ENCODE data around the gene GRIA4.

The GRIA4 gene

DNA sequence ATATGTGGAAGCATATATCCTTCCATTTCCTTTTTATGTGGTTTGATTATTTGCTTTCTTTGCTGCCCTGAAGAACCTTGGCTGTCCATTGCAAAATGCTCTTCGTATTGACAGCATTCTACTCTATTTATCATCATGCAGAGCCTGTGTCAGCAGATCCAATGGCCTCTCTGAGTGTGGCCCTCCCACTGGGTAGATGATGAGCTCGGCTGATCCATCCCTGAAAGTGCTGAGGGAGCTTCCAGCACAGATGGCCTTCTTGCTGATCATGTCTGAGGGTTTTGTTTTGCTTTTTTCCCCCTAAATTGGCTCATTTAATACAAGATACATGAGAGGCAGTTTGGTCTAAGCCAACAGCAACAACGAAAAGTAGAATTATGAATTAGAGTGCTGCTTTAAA, 181.0 kb downstream of the GRIA4 start:
- DNase-seq, result no peak

GRCh38 chr11:105793092-105793491, 183.2 kb downstream of the GRIA4 start:
- no peak for DNase-seq

GRCh38 chr11:105799263-105799662, 189.4 kb downstream of the GRIA4 start:
- DNase-seq, result no peak

DNA sequence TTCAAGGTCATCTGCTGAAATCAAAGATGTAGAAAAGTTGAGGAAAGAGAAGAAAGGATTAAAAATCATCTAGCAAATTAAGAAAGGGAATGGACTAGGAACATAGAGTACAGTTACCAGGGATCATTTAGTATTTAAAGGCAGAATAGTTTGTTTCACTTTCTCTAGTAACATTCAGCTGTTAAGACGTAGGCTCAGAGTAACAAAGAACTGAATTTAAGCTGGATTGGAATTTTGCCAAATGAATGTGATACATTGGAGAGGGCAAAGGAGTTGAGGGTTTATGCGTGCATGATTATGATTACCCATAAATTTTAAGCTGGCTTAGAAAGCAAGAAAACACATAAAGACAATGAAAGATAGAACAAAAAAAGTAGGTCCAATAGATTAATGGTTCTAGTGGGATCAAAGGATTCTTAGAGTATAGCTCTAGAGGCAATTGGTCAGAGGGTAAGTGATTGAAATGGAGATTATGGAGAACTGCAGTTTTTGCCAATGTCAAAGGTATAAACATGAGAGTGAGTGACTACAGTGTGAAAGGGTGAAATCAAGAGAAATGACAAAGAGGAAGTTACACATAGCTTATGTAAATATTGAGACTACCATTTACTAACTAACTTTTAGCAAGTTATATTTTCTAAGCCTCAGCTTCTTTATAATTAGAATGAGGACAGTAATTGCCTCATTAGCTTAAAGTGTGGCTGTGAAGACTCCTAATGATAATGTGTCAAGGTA, 190.0 kb downstream of the GRIA4 start:
- DNase-seq, result no peak

DNA sequence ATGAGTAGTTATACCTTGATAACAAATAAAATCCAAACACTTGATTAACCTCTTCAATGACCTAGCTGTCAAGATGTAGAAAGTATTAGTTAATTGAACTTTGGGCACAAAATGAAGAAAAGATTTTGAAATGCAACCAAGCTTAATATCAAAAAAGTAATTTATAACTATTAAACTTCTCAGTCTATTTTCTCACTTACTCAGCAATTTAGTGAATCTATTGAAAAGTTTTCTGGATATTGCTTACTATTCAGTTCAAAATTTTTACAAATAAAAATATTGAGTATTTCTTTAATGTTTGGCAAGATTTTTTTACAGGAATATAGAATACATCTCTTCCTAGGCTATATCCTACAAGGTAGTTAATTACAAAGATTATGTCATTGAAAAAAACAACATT, 192.5 kb downstream of the GRIA4 start:
- DNase-seq, result no peak

- no peak for DNase-seq
These were observed 201.4 kb downstream of the GRIA4 start for GRCh38 chr11:105811242-105811641.

DNA sequence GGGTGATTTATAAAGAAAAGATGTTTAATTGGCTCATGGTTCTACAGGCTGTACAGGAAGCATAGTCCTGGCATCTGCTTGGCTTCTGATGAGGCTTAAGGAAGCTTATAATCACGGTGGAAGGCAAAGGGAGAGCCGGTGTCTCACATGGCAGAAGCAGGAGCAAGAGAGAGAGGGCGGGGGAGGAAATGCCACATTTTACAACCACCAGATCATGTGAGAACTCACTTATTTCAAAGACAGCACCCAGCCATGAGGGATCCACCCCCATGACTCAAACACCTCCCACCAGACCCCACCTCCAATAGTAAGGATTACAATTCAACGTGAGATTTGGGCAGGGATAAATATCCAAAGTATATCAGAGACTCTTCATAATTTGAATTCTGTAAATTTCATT, 211.5 kb downstream of the GRIA4 start:
- DNase-seq, result no peak

- no peak for DNase-seq
These were observed 211.9 kb downstream of the GRIA4 start for GRCh38 chr11:105821781-105822180.

DNA sequence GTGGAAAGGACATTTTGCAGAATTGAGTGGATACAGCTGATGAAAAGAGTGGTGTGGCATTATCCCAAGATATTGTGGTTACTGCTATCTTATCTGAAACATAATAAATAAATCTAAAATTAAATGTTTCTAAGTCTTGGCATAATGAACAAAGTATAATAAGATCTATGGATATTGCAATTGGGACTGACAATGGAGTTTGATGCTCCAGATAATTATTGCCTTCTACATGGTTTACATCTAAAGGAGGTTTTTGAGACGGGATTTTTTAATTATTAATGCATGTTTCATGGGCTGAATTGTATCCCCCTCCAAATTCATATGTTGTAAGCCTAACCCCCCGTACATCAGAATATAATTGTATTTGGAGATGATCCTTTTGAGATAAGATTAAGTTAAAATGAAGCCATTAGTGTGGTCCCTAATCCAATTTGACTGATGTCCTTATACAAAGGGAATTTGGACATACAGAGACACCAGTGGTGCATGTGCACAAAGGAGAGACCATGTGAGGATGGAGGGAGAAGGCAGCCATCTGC, 213.7 kb downstream of the GRIA4 start:
- no peak for DNase-seq

- DNase-seq, result no peak
These were observed 214.7 kb downstream of the GRIA4 start for GRCh38 chr11:105824457-105825013.

DNA sequence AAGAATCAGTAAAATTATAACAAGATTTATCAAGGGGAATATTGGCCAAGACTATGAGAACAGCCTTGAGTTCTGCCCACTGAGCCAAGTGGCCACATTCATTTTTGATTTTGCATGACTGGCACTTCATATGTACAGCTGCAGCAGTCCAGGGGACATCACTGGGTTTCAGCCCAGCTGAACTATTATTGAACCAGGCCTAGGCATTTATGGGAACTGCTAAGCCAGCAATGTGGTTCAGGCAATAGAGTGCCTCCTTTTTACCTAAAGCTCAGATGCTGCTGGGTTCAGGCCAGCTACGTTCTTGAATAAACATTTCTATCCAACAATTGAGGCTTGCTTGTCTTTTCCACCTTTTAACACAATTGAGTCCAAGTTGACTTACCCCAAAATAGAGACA, 215.3 kb downstream of the GRIA4 start:
- no peak for DNase-seq

- DNase-seq, result no peak
These were observed 218.0 kb downstream of the GRIA4 start for GRCh38 chr11:105827906-105828305.

DNA sequence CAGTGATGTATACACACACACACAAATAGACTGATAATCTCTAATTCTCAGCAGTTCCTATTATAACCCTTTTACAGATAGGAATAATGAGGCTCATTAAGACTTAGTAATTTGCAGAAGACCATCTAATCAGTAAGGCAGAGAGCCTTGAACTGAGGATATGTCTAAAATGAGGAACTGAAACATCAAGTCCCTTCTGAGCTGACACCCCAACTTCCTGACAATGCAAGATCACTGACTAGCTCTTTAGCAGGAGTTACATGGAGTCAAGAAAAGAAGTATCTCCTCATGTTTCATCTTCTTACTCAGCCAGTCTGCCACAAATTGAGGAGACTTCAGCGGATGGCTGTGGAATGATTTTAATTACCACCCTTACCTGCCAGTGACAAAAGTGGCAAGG, 219.2 kb downstream of the GRIA4 start:
- no peak for DNase-seq

DNA sequence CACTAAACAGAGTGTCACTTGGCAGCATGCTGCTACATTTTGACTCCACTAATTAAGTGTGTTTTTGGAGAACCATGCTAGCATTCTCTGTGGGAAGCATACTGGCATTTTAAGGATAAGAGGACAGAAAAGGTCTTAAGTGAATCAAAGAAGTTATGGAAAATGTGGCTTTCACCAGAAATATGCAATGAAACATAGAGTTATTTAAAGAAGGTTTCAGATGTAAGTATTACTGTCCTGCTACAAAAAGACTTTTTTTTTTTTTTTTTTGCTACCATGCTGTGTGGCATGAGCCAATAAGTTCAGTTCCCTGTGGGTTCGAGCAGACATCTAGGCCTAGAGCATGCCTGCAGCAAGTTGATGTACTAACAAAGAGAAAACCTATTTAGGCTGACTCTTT, 224.6 kb downstream of the GRIA4 start:
- DNase-seq, result no peak

DNA sequence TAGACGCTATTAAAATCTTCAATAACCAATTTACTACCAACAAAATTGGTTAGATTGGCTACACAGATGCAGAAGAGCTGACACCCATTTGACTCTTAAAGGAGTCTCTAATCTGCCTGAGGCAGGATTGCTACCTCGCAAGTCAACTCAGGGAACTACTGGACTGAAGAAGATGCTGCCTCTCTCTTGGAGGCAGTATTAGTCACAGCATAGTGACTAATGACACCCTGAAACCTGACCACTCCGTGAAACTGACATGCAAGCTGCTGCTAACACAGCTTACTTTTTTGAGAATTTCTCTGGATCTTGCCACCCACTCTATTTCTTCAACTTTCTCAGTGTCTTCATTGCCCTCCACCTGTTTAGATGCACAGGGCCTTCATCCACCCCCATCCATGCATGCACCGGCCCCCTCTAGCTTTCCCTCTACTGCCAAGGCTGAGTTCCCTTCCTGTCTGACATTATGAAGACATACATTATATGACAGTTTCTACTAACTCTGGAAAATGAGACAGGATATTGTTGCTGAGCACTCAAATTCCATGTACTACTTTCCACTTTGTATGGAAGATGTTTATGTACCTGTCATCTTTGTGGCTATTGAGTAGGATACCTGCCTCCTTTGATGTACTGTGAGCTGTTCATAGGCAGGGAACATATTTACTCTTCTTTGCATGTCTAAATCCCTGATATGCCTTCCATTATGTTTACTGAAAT, 229.0 kb downstream of the GRIA4 start:
- DNase-seq, result no peak

- no peak for DNase-seq
These were observed 230.5 kb downstream of the GRIA4 start for GRCh38 chr11:105840391-105840790.

DNA sequence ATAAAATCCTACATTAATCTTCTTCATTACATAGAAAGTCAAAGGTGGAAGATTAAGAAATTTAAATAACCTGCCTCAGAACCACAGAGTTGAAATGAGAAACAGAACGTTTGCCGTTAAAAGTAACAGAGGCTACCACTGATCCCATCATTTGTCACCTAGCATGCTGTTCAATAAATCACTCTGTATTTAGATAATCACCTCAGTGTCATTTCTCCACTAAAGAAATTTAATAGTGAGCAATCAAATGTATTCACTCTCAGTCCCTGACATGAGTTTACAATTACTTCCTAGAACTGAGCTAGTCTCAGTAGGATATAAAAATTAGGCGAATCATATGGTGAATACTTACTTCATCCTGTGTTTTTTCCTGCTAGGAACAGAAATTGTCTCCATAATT, 242.5 kb downstream of the GRIA4 start:
- no peak for DNase-seq

DNA sequence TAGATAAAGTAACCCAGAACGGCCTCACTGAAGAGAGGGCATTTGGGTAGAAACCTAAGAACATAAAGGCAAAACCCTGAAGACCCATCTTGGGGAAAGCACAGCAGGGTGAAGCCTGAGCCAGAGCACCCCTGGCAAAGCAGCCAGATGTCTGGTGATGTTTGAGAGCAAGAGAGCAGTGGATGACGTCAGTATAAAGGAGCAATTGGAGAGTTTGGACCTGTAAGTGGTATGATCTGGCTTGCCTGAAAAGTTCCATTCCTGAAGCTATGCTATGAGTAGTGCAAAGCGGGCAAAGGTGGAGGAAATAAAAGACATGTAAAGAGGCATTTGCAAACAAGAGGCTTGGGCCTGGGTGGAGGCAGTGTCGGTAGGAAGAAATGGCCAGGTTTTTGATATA, 244.4 kb downstream of the GRIA4 start:
- DNase-seq, result no peak

- DNase-seq, result no peak
These were observed 247.1 kb downstream of the GRIA4 start for GRCh38 chr11:105856954-105857353.

DNA sequence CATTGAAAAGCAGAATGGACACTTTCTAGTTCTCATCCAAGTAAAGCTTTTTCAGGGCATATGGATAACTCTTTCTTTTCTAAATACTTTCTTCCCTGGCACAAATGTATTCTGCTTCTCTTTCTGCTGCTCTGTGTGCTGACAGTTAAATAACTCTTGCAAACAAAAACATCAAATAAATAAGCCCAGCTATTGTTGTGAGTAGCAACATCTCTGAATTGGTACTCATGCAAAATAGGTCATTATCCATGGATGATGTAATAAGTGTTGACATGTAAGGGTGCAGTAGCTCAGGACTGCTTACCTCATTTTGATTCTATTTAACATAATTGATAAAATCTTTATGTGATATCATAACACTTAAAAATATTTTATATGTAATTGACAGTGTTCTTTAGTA, 247.9 kb downstream of the GRIA4 start:
- no peak for DNase-seq

DNA sequence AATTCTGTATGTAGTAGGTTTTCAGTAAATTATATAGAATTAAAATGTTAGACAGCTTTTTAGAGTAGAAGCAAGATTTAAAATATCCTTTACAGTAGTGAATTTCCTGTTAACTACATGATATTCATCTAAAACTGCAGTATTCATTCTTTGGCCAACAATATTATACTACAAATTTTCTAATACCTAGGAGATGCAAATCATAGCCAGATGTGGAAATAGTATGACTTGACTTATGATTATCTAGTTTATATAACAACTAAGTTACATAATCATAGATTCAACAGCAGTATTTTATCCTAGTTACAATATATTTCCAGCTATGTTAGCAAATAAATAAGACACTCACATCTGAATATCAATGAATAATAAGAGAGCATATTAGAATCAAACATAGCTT, 249.0 kb downstream of the GRIA4 start:
- DNase-seq, result no peak

- DNase-seq, result no peak
These were observed 250.2 kb downstream of the GRIA4 start for GRCh38 chr11:105860105-105860504.

GRCh38 chr11:105861225-105861624, 251.4 kb downstream of the GRIA4 start:
- DNase-seq, result no peak

GRCh38 chr11:105862736-105863367, 253.0 kb downstream of the GRIA4 start:
- no peak for DNase-seq

All from NK-92 treated with Interleukin-12 subunit alpha and Interleukin-12 subunit beta, amount 100 ng/mL, for 24 hours (cell line).